AG20443 (cell line): ENCODE results near the gene ZMIZ2.
"Not testable (repeated sequence)": the region's sequence is repeated elsewhere in the genome, so short reads cannot be mapped to it uniquely, and the experiment has no call there.

Experiments used
- DNase-seq: peaks from one replicate; pipeline ENCODE4 v3.0.0; 2012; ENCODE audit warnings: low spot score, mixed read lengths

ZMIZ2 gene

DNA sequence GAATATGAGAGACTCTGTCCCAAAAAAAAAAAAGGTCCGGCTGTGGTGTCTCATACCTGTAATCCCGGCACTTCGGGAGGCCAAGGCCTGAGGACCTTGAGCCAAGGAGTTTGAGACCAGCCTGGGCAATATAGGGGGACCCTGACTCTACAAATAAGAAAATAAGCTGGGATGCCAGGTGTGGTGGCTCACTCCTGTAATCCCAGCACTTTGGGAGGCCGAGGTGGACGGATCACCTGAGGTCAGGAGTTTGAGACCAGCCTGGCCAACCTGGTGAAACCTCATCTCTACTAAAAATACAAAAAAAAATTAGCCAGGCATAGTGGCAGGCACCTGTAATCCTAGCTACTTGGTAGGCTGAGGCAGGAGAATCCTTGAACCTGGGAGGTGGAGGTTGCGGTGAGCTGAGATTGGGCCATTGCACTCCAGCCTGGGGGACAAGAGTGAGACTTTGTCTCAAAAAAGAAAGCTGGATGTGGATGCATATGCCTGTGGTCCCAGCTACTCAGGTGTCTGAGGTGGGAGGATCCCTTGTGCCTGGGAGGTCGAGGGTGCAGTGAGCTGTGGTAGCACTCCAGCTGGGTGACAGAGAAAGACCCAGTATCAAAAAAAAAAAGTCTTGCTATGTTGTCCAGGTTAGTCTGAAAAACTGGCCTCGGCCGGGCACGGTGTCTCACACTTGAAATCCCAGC lies 55.3 kb downstream of the ZMIZ2 start:
- not testable (repeated sequence) for DNase-seq

DNA sequence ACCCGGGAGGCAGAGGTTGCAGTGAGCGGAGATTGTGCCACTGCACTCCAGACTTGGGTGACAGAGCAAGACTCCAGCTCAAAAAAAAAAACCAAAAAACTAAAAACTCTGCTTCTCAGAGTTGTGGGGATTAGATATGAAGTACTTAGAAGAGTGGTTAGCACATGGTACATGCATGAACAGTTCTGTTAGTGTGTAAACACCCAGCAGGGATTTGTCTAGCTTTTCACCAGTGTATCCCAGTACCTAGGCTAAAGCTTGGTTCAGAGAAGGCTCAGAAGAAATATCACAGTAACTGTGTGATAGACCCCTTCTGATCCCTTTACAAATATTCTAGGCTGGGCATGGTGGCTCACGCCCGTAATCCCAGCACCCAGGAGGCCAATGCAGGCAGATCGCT lies 57.3 kb downstream of the ZMIZ2 start:
- DNase-seq = no peak

DNA sequence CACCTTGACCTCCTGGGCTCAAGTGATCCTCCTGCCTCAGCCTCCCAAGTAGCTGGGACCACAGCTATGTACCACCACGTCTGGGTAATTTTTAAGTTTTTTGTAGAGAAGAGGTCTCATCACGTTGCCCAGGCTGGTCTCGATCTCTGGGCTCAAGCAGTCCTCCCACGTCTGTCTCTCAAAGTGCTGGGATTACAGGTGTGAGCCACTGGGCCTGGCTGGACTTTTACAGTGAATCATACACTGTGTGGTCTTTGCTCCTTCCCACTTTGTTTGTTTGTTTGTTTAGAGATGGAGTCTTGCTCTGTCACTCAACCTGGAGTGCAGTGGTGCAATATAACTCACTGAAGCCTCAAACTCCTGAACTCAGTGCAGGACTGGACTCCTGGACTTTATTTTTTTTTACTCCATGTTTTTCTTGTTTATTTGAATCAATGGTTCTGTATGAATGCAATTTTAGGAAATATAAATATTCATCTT lies 60.3 kb downstream of the ZMIZ2 start:
- no peak for DNase-seq

DNA sequence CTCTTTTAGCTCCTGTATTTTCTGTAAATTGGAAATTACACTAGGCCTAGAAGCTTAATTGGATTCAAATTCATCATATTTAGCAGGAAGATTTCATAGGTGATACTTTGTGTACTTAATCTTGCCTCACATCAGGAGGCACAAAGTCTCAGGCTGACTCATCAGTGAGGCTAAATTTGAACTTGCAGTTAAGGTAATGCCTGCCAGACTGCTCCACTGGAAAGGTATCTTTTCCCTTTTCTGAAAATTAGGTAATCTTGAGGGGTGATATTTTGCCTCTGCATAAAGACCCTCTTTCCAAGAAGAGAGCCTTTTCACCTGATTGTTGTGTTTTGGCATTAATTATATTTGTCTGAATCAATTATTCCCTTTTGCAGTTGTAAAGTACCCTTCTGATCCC lies 62.4 kb downstream of the ZMIZ2 start:
- DNase-seq = no peak

DNA sequence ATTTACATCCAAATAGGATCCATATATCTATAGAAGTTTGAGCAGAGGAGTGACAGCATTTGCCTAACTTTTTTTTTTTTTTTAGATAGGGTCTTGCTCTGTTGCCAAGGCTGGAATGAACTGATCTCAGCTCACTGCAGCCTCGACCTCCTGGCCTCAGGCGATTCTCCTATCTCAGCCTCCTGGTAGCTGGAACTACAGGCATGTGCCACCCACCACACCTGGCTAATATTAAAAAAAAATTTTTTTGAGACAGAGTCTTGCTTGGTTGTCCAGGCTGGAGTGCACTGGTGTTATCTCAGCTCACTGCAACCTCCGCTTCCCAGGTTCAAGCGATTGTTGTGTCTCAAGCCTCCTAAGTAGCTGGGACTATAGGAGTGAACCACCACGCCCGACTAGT lies 62.9 kb downstream of the ZMIZ2 start:
- DNase-seq = no peak

DNA sequence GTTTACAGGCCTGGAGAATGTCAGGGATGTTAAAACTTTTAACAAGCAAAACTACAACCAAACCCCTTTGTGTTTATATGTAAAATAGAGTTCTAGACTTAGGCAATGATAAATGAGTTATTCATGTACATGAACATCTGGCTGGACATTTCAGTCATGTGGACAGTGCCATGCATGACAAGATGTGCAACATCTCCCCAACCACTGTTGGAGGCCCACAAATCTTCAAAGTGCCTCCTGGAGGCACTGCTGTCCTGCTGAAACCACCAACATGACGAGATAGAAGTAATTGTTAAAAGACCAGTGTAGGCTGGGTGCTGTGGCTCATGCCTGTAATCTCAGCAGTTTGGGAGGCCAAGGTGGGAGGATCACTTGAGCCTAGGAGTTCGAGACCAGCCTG lies 66.3 kb downstream of the ZMIZ2 start:
- no peak for DNase-seq

DNA sequence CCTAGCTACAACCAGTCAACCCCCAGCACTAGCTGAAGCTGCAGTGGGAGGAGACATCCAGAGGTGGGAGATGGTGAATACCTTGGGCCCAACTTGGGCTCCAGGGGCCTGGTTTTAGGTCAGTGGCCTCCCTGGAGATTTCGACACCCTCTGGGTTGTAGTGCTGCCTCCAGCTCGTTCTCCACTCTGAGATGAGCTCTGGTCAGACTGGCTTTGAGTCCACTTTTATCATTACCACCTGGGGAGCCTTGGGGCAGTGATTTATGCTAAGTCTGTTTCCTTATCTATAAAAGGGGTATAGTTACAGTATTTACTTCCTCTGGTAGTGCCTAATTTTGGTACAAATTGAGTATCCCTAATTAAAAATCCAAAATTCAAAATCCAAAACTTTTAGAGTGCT lies 70.6 kb downstream of the ZMIZ2 start:
- no peak for DNase-seq
